GM19452 (cell line): ENCODE measurements around the gene ASB16.

ENCODE experiments used
- ATAC-seq: cut with Tn5 transposase; IDR thresholded peaks from one replicate; pipeline ENCODE4 v1.9.1; 2021; ENCODE audit not compliant: unreplicated experiment

The ASB16 gene

DNA sequence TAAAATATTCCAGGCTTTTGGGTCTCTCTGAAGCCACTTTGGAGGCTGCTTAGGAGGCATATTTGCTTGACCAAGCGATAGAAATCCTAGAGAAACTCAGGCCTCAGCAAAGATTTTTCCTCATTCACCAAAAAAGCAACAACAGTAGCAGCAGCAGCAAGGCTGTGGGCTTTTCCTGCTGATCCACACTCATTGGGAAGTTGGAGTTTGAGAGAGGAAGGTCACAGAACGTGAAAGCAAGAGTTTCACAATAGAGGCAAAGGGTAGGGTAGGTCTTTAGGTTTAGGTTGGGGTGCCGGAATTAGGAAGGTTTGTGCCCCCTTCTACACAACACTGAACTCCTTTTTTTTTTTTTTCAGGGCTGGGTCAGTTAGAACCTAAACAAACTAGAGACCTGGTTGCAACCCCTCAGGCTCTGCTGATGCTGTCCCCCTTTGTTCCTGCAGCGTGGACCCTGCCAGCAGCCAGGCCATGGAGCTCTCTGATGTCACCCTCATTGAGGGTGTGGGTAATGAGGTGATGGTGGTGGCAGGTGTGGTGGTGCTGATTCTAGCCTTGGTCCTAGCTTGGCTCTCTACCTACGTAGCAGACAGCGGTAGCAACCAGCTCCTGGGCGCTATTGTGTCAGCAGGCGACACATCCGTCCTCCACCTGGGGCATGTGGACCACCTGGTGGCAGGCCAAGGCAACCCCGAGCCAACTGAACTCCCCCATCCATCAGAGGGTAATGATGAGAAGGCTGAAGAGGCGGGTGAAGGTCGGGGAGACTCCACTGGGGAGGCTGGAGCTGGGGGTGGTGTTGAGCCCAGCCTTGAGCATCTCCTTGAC lies 18.3 kb downstream of the ASB16 start:
- no peak for ATAC-seq

DNA sequence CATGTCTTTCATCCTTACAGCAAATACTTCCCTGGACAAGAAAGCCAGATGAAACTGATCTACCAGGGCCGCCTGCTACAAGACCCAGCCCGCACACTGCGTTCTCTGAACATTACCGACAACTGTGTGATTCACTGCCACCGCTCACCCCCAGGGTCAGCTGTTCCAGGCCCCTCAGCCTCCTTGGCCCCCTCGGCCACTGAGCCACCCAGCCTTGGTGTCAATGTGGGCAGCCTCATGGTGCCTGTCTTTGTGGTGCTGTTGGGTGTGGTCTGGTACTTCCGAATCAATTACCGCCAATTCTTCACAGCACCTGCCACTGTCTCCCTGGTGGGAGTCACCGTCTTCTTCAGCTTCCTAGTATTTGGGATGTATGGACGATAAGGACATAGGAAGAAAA lies 20.0 kb downstream of the ASB16 start:
- no peak for ATAC-seq

DNA sequence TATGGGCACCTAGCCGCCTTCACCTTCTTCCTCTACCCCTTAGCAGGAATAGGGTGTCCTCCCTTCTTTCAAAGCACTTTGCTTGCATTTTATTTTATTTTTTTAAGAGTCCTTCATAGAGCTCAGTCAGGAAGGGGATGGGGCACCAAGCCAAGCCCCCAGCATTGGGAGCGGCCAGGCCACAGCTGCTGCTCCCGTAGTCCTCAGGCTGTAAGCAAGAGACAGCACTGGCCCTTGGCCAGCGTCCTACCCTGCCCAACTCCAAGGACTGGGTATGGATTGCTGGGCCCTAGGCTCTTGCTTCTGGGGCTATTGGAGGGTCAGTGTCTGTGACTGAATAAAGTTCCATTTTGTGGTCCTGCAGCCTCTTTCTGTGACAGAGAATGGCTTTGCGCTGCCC lies 20.9 kb downstream of the ASB16 start:
- ATAC-seq, result no peak

DNA sequence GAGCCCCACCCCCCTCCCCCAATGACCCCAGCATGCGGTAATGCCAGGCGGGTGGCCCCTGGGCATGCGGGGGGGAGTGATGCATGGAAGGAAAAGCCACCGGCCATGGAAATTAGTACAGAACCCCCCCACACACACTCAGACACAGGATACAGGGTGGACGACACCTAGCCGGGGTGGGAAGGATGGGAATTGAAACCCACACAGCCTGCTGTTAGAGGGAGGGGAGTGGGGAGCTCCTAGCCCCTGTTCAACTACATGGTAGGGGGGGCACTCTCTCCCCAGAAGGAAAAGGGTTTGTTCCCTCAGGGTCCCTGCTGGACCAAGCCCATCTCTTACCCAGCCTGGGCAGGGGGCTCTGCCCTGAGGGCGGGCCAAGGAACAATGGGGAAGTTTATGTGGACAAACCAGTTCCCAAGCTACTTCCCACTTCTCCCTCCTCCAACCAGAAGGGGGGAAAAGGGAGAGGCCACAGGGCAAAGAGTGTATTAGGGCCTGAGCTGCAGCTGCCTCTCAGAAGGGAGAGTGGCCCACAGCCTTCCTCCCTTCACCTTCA lies 21.5 kb downstream of the ASB16 start:
- ATAC-seq, result no peak

DNA sequence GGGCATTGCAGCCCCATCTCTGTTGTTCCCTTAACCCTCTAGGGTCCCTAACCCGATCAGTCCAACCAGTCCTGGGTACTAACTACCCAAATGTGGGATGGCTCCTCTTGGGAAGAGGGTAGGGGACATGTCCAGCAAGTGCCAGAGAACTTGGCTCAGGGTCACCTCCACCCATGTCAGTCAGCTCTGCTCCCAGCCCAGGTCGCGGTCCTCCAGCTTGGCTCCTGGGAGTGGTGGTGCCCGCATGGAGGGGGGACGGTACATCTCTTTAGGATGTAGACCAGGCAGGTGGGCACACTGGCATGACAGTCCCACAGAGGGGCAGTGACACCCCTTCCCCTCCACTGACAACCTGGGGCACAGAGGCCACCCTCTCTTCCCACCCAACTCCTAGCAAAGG lies 22.2 kb downstream of the ASB16 start:
- ATAC-seq, result no peak

DNA sequence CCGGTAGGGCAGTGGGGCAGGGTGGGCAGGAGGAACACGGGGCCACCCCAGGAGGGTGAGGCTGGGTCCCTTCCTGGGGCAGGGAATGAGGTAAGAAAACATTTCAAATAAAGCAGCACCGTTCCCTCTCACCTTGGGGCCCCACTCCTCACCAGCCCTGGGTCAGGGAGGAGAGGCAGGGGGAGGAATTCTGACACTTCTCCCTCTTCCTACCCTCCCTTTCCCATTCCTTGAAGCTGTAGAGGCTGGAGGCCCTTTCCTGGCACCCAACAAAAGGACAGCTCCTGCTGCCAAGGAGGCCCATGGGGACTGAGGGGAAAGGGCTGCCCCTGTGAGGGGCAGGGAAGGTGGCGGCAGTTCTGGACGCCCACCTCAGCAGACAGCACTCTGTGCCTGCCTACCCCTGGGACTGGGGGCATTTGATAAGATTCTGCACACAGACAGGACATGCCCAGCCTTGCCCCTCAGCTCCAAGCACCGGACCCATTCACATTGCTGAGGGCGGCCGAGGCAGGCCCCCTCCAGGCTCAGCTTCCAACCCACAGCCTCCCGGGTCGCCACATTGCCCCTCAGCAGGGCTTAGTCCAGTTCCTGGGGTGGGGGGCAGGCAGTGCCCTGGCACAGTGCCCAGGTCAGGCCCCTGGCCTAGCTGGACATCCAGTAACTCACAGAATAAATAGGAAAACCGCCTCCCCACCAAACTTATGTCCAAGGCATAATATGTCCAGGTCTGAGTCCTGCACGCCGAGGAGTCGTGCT lies 23.0 kb downstream of the ASB16 start:
- ATAC-seq, result no peak

DNA sequence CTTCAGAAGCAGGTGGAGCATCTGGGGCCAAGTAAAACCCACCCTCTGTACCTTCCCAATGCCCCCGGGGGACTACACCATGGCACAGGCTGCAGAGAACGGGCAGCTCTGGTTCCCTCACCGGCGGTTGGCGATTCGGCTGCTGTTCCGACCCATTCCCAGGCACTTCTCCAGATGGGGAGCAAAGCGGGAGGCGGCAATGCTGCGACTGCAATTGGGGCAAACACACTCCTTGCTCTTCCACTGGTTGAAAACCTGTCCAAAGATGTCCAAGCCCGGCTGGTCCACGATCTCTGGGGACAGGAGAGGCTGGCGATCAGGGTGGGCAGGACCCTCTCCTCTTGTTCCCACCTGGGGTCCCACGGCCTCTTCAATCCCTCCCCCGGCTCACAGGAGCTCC lies 26.6 kb downstream of the ASB16 start:
- ATAC-seq, result no peak

DNA sequence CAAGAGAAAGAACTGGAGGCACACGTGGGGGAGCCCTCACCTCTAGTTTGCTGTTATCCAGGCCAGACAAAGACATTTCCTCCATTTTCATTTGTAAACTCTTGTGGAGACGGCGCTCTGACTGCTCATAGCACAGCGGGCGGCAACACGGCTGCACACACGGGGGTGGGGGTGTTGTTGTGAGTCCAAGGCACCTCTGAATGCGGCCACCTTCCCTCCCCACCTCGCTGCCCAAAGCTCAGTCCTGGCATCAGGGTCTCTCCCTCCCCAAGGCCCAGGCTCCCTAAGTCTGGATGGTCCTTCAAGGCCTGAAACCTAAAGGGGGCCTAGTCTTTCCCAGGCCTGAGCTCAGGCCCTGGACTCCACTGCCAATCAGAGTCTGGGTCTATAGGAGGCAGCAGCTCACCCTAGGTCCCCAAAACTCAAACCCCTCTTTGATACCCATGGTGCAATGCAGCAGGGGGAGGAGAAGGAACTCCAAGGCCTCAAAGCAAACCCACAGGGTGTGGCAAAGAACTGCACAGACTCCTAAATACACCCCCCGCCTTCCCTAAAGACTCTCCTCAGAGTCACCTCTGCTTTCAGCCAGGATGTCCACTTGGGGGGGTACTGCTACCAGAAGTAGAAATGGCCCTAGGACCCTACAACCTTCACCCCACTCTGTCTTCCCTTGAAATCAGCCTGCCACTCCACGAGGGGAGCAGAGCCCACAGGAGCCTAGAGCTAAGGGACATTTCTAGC lies 27.6 kb downstream of the ASB16 start:
- no peak for ATAC-seq

DNA sequence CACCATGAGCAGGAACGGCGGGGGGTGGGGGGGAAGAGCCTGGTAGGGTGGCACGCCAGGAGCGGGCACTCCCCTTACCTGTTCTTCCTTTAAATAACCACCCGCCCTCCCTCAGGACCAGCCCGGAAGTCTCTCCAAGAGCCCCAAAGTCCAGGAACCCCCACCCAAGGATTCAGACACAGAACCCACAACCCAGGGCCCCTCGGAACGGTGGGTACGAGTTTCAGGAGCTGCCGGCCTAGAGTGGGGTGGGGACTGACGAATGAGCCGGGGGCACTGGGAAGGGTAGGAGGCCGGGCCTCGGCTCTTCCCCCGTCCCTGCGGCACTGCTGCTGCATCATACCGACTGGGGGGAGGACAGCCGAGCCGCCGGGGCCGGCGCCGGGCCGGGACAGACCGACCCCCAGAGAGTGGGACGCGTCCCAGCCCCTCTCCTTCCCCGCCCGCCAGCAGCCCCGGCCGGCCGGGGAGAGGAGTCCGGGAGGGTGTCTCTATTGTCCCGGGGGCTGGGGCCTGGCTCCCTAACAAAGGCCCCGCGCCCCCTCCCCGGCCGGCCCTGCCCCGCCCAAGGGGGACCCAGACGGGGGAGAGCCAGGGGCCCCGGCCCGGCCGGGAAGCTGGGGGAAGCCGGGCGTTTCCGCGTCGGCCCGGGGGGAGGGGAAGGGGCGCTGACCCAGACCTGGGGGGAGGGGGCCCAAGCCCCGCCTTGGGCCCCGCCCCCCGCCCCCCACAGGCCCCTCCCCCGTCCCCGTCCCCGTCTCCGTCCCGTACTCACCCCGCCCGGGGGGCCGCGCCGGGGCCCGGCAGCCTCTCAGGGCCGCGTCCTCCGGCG lies 28.4 kb downstream of the ASB16 start:
- ATAC-seq, result peak; percentile 16

DNA sequence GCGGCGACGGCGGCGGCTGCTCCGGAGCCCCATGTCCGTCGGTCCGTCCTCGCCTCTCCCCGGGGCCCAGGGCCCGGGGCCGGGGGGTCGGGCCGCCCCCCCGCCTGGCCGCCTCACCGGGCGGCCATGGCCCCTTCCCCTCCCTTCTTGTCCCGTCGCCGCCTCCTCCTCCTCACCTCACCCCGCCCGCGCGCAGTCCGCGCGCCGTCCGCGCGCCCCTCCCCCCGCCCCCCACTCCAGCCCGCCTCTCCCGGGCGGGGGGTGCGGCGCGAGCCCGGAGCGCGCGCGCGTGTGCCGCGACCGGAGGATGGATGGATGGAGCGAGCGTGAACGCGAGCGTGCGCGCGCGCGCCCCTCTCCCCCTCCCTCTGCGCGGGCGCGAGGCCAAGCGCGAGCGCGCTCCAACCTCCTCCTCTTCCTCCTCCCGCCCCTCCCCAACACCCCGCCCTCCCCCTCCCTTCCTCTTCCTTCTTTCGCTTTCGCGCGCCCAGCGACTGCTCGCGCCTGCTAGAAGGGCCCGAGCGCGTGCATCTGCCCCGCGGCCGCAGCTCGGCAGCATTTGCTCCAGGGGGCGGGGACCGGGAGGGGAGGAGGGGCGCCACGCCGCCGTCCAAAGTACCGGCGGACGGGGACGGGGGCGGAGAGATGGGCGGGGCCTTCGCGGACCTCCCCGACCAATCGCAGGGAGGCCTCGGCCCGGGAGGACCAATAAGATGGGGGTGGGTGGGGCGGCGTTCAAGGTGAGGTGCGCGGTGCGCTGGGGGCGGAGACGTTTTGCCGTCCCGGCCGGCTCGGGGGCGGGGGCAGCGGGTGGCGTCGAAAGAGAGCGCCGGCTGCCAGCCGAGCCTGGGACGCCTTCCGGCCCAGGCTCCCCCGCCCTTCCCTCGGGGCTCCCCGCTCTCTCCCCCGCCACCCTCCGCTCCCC lies 29.3 kb downstream of the ASB16 start, which contains the start of gene ATXN7L3:
Gene ATXN7L3 (minus strand): TSS at position 332 of the 925 bp plus-strand sequence. CDS start 1,814 bp downstream, outside the sequence.
- ATAC-seq, result peak; percentile 62

DNA sequence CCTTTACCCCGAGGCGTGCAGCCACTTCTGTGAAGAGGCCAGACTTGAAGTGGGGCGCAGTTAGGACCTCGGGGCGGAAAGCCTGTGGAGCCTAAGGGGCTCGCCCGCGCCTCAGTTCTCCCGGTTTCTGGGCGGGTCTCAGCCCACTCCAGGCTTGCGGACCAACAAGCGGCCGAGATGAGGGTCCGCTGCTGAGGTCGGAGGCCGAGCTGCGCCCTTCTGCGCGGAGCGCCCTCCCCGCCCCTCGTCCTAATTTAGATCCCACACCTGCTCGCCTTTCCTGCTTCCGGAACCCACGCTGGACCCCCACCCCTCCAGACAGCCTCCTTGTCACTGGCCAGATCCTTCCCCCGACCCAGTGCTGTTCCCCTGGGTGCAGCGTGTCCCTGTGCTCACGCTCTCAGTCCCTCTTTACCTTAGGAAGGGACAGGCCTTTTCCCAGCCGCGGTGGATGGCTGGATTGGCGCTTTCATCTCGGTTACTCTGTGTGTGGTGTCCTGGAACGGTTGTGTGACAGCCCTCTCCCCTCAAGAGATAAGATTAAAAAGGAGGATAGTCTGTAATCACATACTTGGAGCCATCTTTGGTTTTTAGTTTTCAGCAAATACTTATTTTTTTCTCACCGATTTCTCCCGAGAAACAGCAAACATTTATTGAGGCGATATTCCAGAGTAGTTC lies 30.1 kb downstream of the ASB16 start:
- no peak for ATAC-seq

DNA sequence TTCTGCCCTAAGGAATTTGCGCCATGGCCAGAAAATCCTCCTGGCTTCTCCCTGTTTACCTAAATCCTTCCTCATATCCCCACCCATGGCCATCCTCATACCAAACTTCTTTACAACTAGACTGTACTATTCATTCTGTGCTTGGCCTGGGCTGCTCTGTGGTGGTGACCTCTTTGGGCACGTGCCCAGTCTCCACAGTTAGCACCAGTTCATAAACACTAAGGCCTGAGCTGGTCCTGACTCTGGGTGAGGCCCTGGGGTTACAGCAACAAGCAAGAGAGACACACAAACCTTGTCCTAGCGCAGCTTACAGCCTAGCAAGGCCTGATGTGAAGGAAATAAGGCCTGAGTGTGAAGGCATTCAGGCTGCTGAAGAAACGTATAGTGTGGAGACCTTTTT lies 32.3 kb downstream of the ASB16 start:
- ATAC-seq, result no peak

DNA sequence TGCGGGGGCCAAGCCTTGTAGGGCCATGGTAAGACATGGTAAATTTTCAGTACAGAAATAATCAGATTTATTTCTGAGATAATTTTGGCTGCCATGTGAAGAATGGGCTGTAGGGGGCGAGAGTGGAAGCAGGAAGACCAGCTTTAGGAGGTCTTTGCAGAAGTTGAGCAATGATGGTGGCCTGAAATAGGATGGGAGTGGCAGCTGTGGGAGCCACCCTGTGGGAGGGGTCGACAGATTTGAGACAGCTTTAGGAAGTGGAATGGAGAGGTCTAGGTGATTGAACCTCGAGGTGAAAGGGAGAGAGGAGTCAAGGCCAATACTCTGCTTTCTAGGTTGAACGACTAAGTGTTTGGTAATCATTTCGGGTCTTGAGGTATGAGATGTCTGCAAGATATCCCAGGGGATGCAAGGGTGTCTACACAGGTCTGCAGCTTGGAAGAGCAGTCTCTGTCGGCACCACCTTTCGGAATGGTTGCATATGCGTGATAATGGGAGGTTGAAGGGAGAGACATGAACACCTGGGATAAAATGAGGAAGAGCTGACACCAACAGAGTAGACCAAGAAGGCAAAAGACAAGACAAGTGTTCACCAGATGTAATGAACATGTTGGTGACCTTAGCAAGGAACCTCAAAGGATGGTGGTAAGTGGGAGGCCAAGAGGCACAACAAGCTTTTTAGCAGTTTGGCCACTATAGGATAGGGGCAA lies 33.4 kb downstream of the ASB16 start:
- no peak for ATAC-seq

DNA sequence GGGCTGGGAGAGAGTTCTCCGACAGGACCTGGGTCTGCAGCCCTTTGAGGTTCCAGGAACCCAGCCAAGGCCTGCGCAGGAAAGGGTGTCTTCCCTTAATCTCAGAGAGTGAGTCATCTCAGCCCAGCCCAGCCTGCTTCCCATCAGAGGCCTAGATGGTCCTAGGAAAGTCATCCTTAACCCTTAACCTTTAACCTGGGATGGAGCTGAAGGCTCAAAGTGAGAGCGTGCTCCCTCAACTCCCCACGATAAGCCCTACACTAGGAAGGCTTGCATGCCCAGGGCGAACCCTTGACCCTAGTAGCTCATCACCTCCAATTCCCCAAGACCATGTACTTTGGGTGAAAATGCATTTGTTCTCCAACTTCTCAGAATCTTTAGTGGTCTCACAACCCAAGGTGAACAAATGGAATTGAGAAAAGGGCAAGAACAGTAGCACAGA lies 34.0 kb downstream of the ASB16 start:
- no peak for ATAC-seq

DNA sequence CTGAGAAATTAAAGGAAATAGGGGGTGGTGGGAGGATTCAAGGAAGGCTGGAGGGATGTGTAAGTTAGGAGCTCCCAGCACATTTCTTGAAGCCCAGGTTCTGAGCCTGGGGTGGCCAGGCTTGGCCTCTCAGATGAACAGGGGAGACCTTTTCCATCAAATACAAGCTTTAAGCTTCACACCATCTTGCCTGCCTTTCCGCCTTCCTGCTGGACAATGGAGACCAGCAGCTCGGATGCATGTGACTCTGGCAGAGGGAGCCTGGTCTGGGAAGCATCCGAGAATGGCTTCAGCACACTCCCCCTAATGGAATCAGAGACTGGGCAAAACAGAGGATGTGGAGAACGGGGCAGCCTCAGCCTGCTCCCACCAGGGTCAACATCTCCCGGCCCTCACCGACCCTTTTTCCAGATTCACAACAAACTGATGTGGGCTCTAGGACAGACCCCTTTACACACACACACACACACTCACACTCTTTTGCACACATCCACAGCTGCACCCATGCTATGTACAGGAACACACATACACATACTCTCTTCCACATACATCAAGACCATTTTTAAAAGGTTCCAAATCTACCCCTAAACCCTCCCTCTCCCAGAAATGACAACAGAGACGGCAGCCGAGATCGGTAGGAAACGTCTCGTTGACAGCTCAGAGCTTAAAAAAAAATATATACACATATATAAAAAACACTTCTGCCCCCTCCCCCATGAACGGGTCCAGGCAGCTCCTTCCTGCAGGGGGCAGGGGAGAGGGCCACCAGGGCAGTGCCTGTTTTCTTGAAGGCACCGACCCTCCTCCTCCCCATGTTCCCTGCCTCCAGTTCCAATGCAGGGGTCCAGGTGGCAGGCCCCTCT lies 35.7 kb downstream of the ASB16 start:
- no peak for ATAC-seq

DNA sequence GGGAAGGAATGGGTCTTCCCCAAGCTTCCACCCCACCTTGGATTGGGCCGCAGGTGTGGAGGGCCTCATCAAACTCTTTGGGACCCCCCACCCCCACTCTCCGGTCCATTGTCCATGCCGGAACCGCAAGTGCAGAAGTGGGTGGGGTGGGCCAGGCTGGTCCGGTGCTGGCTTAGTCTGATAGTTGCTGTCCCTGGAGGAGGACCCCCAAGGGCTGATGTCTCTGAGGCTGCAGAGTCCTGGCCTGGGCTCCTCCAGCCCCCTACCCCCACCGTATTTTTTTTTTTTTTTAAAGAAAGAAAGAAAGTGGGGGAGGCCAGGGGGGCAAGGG lies 36.3 kb downstream of the ASB16 start:
- ATAC-seq, result no peak

DNA sequence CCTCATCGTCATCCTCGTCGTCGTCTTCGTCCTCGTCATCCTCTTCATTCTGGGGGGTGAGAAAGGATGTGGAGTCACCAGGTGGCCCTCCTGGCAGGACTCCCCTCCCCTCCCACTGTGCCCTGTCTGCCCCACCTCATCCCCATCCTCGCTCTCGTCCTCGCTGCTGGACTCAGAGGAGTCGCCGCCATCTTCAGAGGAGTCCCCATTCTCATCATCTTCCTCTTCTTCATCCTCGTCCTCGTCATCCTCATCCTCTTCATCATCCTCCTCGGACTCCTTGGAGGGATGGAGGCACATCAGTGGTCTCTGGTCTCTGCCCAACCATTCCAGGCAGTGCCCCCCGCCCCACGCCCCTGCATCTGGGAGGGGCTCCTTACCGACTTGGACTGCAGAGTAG lies 36.8 kb downstream of the ASB16 start:
- ATAC-seq, result no peak
